ENCODE results near the gene BLMH.

GRCh38 chr17:30222251-30222650 lies 69.5 kb downstream of the BLMH start:
- no peak for TF ChIP-seq POLR2A (IDR thresholded peaks at IDR 0.05)
- TF ChIP-seq, protein P1, sequence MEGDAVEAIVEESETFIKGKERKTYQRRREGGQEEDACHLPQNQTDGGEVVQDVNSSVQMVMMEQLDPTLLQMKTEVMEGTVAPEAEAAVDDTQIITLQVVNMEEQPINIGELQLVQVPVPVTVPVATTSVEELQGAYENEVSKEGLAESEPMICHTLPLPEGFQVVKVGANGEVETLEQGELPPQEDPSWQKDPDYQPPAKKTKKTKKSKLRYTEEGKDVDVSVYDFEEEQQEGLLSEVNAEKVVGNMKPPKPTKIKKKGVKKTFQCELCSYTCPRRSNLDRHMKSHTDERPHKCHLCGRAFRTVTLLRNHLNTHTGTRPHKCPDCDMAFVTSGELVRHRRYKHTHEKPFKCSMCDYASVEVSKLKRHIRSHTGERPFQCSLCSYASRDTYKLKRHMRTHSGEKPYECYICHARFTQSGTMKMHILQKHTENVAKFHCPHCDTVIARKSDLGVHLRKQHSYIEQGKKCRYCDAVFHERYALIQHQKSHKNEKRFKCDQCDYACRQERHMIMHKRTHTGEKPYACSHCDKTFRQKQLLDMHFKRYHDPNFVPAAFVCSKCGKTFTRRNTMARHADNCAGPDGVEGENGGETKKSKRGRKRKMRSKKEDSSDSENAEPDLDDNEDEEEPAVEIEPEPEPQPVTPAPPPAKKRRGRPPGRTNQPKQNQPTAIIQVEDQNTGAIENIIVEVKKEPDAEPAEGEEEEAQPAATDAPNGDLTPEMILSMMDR (IDR thresholded peaks at IDR 0.05) = no peak

All from thyroid gland (tissue), 4 donors.